Measurements from ENCODE around the gene APOH.

The APOH gene

GRCh38 chr17:66235377-66235994, 6.3 kb upstream of the APOH start:
- no peaks in the 10 kb centered on the region for H3K36me3 ChIP-seq (ENCODE audit: insufficient read depth, insufficient read length, low read length)
- no peak overlapping the region for H3K9ac ChIP-seq (ENCODE audit: insufficient read length, low read depth)
- H3K9me3 ChIP-seq (ENCODE audit: insufficient read depth, low read length): no peaks in the 10 kb centered on the region
- H3K4me1 ChIP-seq (ENCODE audit: insufficient read depth, insufficient read length): no peaks in the 10 kb centered on the region
- DNase-seq (ENCODE audit: low read depth, low spot score): no peak
- TF ChIP-seq SUZ12 (IDR thresholded peaks at IDR 0.05; ENCODE audit: extremely low read depth, insufficient read depth, insufficient read length): no peak
- H3K4me3 ChIP-seq (ENCODE audit: insufficient read length, low read depth): no peak overlapping the region
- H3K27me3 ChIP-seq (ENCODE audit: insufficient read depth, insufficient read length): no peaks in the 10 kb centered on the region

GRCh38 chr17:66234611-66235010, 5.4 kb upstream of the APOH start:
- no peaks in the 10 kb centered on the region for H3K36me3 ChIP-seq (ENCODE audit: insufficient read depth, insufficient read length, low read length)
- no peaks in the 10 kb centered on the region for H3K9me3 ChIP-seq (ENCODE audit: insufficient read depth, low read length)
- TF ChIP-seq ZNF274 (IDR thresholded peaks at IDR 0.05; ENCODE audit: low read depth, low read length) (no peak), YY1 (IDR thresholded peaks at IDR 0.05; ENCODE audit: insufficient read depth, insufficient read length) (no peak), SUZ12 (IDR thresholded peaks at IDR 0.05; ENCODE audit: extremely low read depth, insufficient read depth, insufficient read length) (no peak)
- no peaks in the 10 kb centered on the region for H3K4me1 ChIP-seq (ENCODE audit: insufficient read depth, insufficient read length)
- no peak overlapping the region for H3K4me3 ChIP-seq (ENCODE audit: insufficient read length, low read depth)
- H3K9ac ChIP-seq (ENCODE audit: insufficient read length, low read depth): no peak overlapping the region
- DNase-seq (ENCODE audit: low read depth, low spot score): no peak
- no peaks in the 10 kb centered on the region for H3K27me3 ChIP-seq (ENCODE audit: insufficient read depth, insufficient read length)

GRCh38 chr17:66233023-66233753, 4.0 kb upstream of the APOH start:
- TF ChIP-seq ZNF274 (IDR thresholded peaks at IDR 0.05; ENCODE audit: low read depth, low read length) (no peak), YY1 (IDR thresholded peaks at IDR 0.05; ENCODE audit: insufficient read depth, insufficient read length) (no peak), SUZ12 (IDR thresholded peaks at IDR 0.05; ENCODE audit: extremely low read depth, insufficient read depth, insufficient read length) (no peak)
- Histone ChIP-seq H3K4me1 (ENCODE audit: insufficient read depth, insufficient read length) (no peaks in the 10 kb centered on the region), H3K9me3 (ENCODE audit: insufficient read depth, low read length) (no peaks in the 10 kb centered on the region), H3K4me3 (ENCODE audit: insufficient read length, low read depth) (no peak overlapping the region), H3K36me3 (ENCODE audit: insufficient read depth, insufficient read length, low read length) (no peaks in the 10 kb centered on the region), H3K27me3 (ENCODE audit: insufficient read depth, insufficient read length) (no peaks in the 10 kb centered on the region), H3K9ac (ENCODE audit: insufficient read length, low read depth) (no peak overlapping the region)
- no peak for DNase-seq (ENCODE audit: low read depth, low spot score)

- Histone ChIP-seq H3K4me3 (ENCODE audit: insufficient read length, low read depth) (no peak overlapping the region), H3K4me1 (ENCODE audit: insufficient read depth, insufficient read length) (no peaks in the 10 kb centered on the region), H3K36me3 (ENCODE audit: insufficient read depth, insufficient read length, low read length) (no peaks in the 10 kb centered on the region), H3K27me3 (ENCODE audit: insufficient read depth, insufficient read length) (no peaks in the 10 kb centered on the region), H3K9ac (ENCODE audit: insufficient read length, low read depth) (no peak overlapping the region), H3K9me3 (ENCODE audit: insufficient read depth, low read length) (no peaks in the 10 kb centered on the region)
- DNase-seq (ENCODE audit: low read depth, low spot score): no peak
- no peak for TF ChIP-seq YY1 (IDR thresholded peaks at IDR 0.05; ENCODE audit: insufficient read depth, insufficient read length)
Measured at GRCh38 chr17:66230922-66231591, 1.8 kb upstream of the APOH start.

GRCh38 chr17:66229783-66230538, 746 bp upstream of the APOH start:
- no peak overlapping the region for H3K9ac ChIP-seq (ENCODE audit: insufficient read length, low read depth)
- H3K4me1 ChIP-seq (ENCODE audit: insufficient read depth, insufficient read length): no peaks in the 10 kb centered on the region
- no peak for TF ChIP-seq ZNF274 (IDR thresholded peaks at IDR 0.05; ENCODE audit: low read depth, low read length)
- TF ChIP-seq YY1 (IDR thresholded peaks at IDR 0.05; ENCODE audit: insufficient read depth, insufficient read length): no peak
- TF ChIP-seq SUZ12 (IDR thresholded peaks at IDR 0.05; ENCODE audit: extremely low read depth, insufficient read depth, insufficient read length): no peak
- no peaks in the 10 kb centered on the region for H3K36me3 ChIP-seq (ENCODE audit: insufficient read depth, insufficient read length, low read length)
- H3K27me3 ChIP-seq (ENCODE audit: insufficient read depth, insufficient read length): no peaks in the 10 kb centered on the region
- DNase-seq (ENCODE audit: low read depth, low spot score): no peak
- no peaks in the 10 kb centered on the region for H3K9me3 ChIP-seq (ENCODE audit: insufficient read depth, low read length)
- H3K4me3 ChIP-seq (ENCODE audit: insufficient read length, low read depth): no peak overlapping the region

GRCh38 chr17:66227212-66228045, 1.8 kb downstream of the APOH start:
- H3K4me1 ChIP-seq (ENCODE audit: insufficient read depth, insufficient read length): no peaks in the 10 kb centered on the region
- H3K36me3 ChIP-seq (ENCODE audit: insufficient read depth, insufficient read length, low read length): no peaks in the 10 kb centered on the region
- TF ChIP-seq ZNF274 (IDR thresholded peaks at IDR 0.05; ENCODE audit: low read depth, low read length): no peak
- no peak for TF ChIP-seq YY1 (IDR thresholded peaks at IDR 0.05; ENCODE audit: insufficient read depth, insufficient read length)
- no peaks in the 10 kb centered on the region for H3K9me3 ChIP-seq (ENCODE audit: insufficient read depth, low read length)
- no peak overlapping the region for H3K4me3 ChIP-seq (ENCODE audit: insufficient read length, low read depth)
- H3K27me3 ChIP-seq (ENCODE audit: insufficient read depth, insufficient read length): no peaks in the 10 kb centered on the region
- H3K9ac ChIP-seq (ENCODE audit: insufficient read length, low read depth): no peak overlapping the region
- no peak for DNase-seq (ENCODE audit: low read depth, low spot score)

All from NT2/D1 (cell line).